Neuronal stem cell (in vitro differentiated cells): ENCODE measurements around the gene RPL32. TPM values are rescaled to one million over a fixed set of nuclear protein-coding genes. Genes with fewer than 3 reads are reported as not detected.

Experiments used
- DNase-seq: peaks from one replicate; pipeline ENCODE4 v3.0.0-alpha.2; 2013; ENCODE audit warnings: low spot score
- H2AFZ ChIP-seq: one replicate; pipeline ENCODE4 v1.6.1; 2013; ENCODE audit warnings: mild to moderate bottlenecking, low read length, inconsistent platforms
- H2AK5ac ChIP-seq: 2 replicates; pipeline ENCODE4 v1.6.1; 2013; ENCODE audit warnings: low read depth, mild to moderate bottlenecking, inconsistent platforms, low read length, moderate library complexity, mixed read lengths
- H2BK120ac ChIP-seq: 2 replicates; pipeline ENCODE4 v1.6.1; 2013; ENCODE audit warnings: low read depth, mild to moderate bottlenecking, inconsistent platforms, low read length, moderate library complexity, mixed read lengths
- H2BK12ac ChIP-seq: one replicate; pipeline ENCODE4 v1.6.1; 2013; ENCODE audit warnings: low read length, inconsistent platforms
- H2BK15ac ChIP-seq: 2 replicates; pipeline ENCODE4 v1.6.1; 2013; ENCODE audit warnings: mild to moderate bottlenecking, low read length, inconsistent platforms, mixed read lengths
- H2BK5ac ChIP-seq: one replicate; pipeline ENCODE4 v1.6.1; 2013; ENCODE audit warnings: inconsistent platforms, mild to moderate bottlenecking, low read length, moderate library complexity
- H3K14ac ChIP-seq: one replicate; pipeline ENCODE4 v1.6.1; 2013; ENCODE audit warnings: low read length, inconsistent platforms
- H3K18ac ChIP-seq: 2 replicates; pipeline ENCODE4 v1.6.1; 2013; ENCODE audit warnings: low read length, inconsistent platforms
- H3K23ac ChIP-seq: 2 replicates; pipeline ENCODE4 v1.6.1; 2013; ENCODE audit warnings: low read depth, mild to moderate bottlenecking, mixed read lengths, low read length, inconsistent platforms; ENCODE audit not compliant: poor library complexity
- H3K27ac ChIP-seq: replicated peaks from 3 replicates; pipeline ENCODE4 v1.5.1; 2013; ENCODE audit warnings: low read length, inconsistent platforms
- H3K27me3 ChIP-seq, 3 experiments: 2 replicates each; pipeline ENCODE4 v1.6.1; 2013; ENCODE audit warnings: low read length in 3 of 3, mild to moderate bottlenecking in 2 of 3, inconsistent platforms in 1 of 3, low read depth in 1 of 3, mixed read lengths in 1 of 3, moderate library complexity in 1 of 3; ENCODE audit not compliant: control insufficient read depth in 3 of 3, insufficient read depth in 3 of 3
- H3K36me3 ChIP-seq, 2 donors: replicated peaks in 1 of 2; 2 replicates each; pipeline ENCODE4 v1.6.1; 2013; ENCODE audit warnings: low read length in 2 of 2; ENCODE audit not compliant: control insufficient read depth in 2 of 2, insufficient read depth in 2 of 2
- H3K4ac ChIP-seq: 2 replicates; pipeline ENCODE4 v1.6.1; 2013; ENCODE audit warnings: inconsistent platforms, mild to moderate bottlenecking, low read length, moderate library complexity
- H3K4me1 ChIP-seq, 2 donors: 1 replicate in 1 of 2; 2 replicates in 1 of 2; pipeline ENCODE4 v1.6.1; 2013; ENCODE audit warnings: low read length in 2 of 2, low read depth in 1 of 2; ENCODE audit not compliant: control insufficient read depth in 2 of 2, insufficient read depth in 1 of 2
- H3K4me2 ChIP-seq: one replicate; pipeline ENCODE4 v1.6.1; 2013; ENCODE audit warnings: mild to moderate bottlenecking, low read length, inconsistent platforms; ENCODE audit not compliant: insufficient read depth, poor library complexity, severe bottlenecking
- H3K4me3 ChIP-seq, 2 donors: 2 replicates each; pipeline ENCODE4 v1.5.1; 2013; ENCODE audit warnings: low read length in 2 of 2, mild to moderate bottlenecking in 2 of 2, inconsistent platforms in 1 of 2, moderate library complexity in 1 of 2
- H3K79me1 ChIP-seq: one replicate; pipeline ENCODE4 v1.6.1; 2013; ENCODE audit warnings: low read depth, mild to moderate bottlenecking, inconsistent platforms, low read length, moderate library complexity
- H3K9ac ChIP-seq: one replicate; pipeline ENCODE4 v1.6.1; 2013; ENCODE audit warnings: mild to moderate bottlenecking, low read depth, low read length, inconsistent platforms; ENCODE audit not compliant: poor library complexity
- H3K9me3 ChIP-seq, 2 donors: replicated peaks in 1 of 2; 2 replicates each; pipeline versions ENCODE3 to v1.6.1; 2013; ENCODE audit warnings: low read length in 2 of 2, mild to moderate bottlenecking in 2 of 2, inconsistent platforms in 1 of 2, low read depth in 1 of 2, mixed read lengths in 1 of 2, moderate library complexity in 1 of 2; ENCODE audit not compliant: control insufficient read depth in 2 of 2, insufficient read depth in 1 of 2
- H4K8ac ChIP-seq: one replicate; pipeline ENCODE4 v1.6.1; 2013; ENCODE audit warnings: low read depth, mild to moderate bottlenecking, inconsistent platforms, low read length, moderate library complexity
- H4K91ac ChIP-seq: one replicate; pipeline ENCODE4 v1.6.1; 2013; ENCODE audit warnings: low read length, low read depth, mild to moderate bottlenecking, inconsistent platforms; ENCODE audit not compliant: poor library complexity
- WGBS, 2 donors: extraction: QIAGEN DNeasy Blood & Tissue Kit; methylation state at CpG; one replicate each; pipeline ENCODE4 v1.1.7; 2013; ENCODE audit warnings: missing lambda C conversion rate in 2 of 2, mixed read lengths in 1 of 2; ENCODE audit not compliant: insufficient read length in 2 of 2, insufficient replicate concordance in 1 of 2; ENCODE audit errors: extremely low coverage in 2 of 2; 5-methylcytosine and 5-hydroxymethylcytosine counted together
- small RNA-seq: library from polyadenylated mRNA; stranded (forward); fragments of <200 nt; extraction: miRNeasy Mini kit (QIAGEN cat#:217004); gene quantifications from one replicate; pipeline ENCODE3, GENCODE V24; 2013; ENCODE audit not compliant: insufficient read depth

Gene RPL32

GRCh38 chr3:12785096-12785495 is 56.3 kb downstream of the RPL32 start:
- no peak overlapping the region for H2AFZ ChIP-seq
- H2BK15ac ChIP-seq, result no peak overlapping the region
- no peak overlapping the region for H4K8ac ChIP-seq
- no peaks in the 10 kb centered on the region for H3K36me3 ChIP-seq
- no peak overlapping the region for H3K4ac ChIP-seq
- no peak overlapping the region for H3K18ac ChIP-seq
- no peak overlapping the region for H2AK5ac ChIP-seq
- H3K27me3 ChIP-seq, result no peaks in the 10 kb centered on the region
- H3K4me2 ChIP-seq, result no peak overlapping the region
- H3K27ac ChIP-seq, result no peak overlapping the region
- H2BK5ac ChIP-seq, result no peak overlapping the region
- H3K4me1 ChIP-seq, result peaks cover 0 to 3% of the 10 kb centered on the region in 2 donors
- H4K91ac ChIP-seq, result no peak overlapping the region
- H3K23ac ChIP-seq, result no peak overlapping the region
- no CpG with 5 or more reads among the region's 4 CpGs for WGBS, 2 donors
- no peak overlapping the region for H2BK12ac ChIP-seq
- H3K14ac ChIP-seq, result no peak overlapping the region
- no peak overlapping the region for H3K4me3 ChIP-seq
- H3K9ac ChIP-seq, result no peak overlapping the region
- peaks cover 0 to 6% of the 10 kb centered on the region in 2 donors for H3K9me3 ChIP-seq
- H2BK120ac ChIP-seq, result no peak overlapping the region
- H3K79me1 ChIP-seq, result no peaks in the 10 kb centered on the region
- no peak for DNase-seq

Small RNAs within 50 kb of the gene (small RNA-seq; reads per million reads assigned to genes)
- gene AC034198.1, result not detected
